ENCODE measurements around the gene SLC43A1. TPM values are rescaled to one million over a fixed set of nuclear protein-coding genes. Genes with fewer than 3 reads are reported as not detected.

The SLC43A1 gene
- total RNA-seq, 1 experiment from 2014 or later, result 27.1 TPM

- no peak overlapping the region for H3K4me3 Mint-ChIP-seq
- DNase-seq (ENCODE audit: low spot score) (no peak), ATAC-seq (no peak)
- H3K27me3 Mint-ChIP-seq (ENCODE audit: low read depth), result no peaks in the 10 kb centered on the region
- TF ChIP-seq SMAD3 (CRISPR knock-in tag; IDR thresholded peaks at IDR 0.05; ENCODE audit: borderline replicate concordance) (no peak), ATF1 (CRISPR knock-in tag; IDR thresholded peaks at IDR 0.05) (no peak), GTF2I (CRISPR knock-in tag; conservative IDR thresholded peaks at IDR 0.05) (no peak), TP53 (CRISPR knock-in tag; IDR thresholded peaks at IDR 0.05) (no peak), CBFB (CRISPR knock-in tag; IDR thresholded peaks at IDR 0.05; ENCODE audit: low read depth) (no peak), NFYB (CRISPR knock-in tag; conservative IDR thresholded peaks at IDR 0.05; ENCODE audit: low read depth) (no peak), EMX1 (CRISPR knock-in tag; IDR thresholded peaks at IDR 0.05) (no peak), NFATC4 (CRISPR knock-in tag; IDR thresholded peaks at IDR 0.05) (no peak), ERG (CRISPR knock-in tag; IDR thresholded peaks at IDR 0.05) (no peak), TCF7 (CRISPR knock-in tag; IDR thresholded peaks at IDR 0.05; ENCODE audit: low read depth) (no peak), ZNF416 (CRISPR knock-in tag; IDR thresholded peaks at IDR 0.05) (no peak), FOXJ3 (CRISPR knock-in tag; IDR thresholded peaks at IDR 0.05; ENCODE audit: borderline replicate concordance) (no peak), IRF2 (CRISPR knock-in tag; IDR thresholded peaks at IDR 0.05; ENCODE audit: borderline replicate concordance, low read depth) (no peak)
- TF ChIP-seq, protein P1, sequence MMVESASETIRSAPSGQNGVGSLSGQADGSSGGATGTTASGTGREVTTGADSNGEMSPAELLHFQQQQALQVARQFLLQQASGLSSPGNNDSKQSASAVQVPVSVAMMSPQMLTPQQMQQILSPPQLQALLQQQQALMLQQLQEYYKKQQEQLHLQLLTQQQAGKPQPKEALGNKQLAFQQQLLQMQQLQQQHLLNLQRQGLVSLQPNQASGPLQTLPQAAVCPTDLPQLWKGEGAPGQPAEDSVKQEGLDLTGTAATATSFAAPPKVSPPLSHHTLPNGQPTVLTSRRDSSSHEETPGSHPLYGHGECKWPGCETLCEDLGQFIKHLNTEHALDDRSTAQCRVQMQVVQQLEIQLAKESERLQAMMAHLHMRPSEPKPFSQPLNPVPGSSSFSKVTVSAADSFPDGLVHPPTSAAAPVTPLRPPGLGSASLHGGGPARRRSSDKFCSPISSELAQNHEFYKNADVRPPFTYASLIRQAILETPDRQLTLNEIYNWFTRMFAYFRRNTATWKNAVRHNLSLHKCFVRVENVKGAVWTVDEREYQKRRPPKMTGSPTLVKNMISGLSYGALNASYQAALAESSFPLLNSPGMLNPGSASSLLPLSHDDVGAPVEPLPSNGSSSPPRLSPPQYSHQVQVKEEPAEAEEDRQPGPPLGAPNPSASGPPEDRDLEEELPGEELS (CRISPR knock-in tag; IDR thresholded peaks at IDR 0.05), result no peak
- TF ChIP-seq, protein P2, sequence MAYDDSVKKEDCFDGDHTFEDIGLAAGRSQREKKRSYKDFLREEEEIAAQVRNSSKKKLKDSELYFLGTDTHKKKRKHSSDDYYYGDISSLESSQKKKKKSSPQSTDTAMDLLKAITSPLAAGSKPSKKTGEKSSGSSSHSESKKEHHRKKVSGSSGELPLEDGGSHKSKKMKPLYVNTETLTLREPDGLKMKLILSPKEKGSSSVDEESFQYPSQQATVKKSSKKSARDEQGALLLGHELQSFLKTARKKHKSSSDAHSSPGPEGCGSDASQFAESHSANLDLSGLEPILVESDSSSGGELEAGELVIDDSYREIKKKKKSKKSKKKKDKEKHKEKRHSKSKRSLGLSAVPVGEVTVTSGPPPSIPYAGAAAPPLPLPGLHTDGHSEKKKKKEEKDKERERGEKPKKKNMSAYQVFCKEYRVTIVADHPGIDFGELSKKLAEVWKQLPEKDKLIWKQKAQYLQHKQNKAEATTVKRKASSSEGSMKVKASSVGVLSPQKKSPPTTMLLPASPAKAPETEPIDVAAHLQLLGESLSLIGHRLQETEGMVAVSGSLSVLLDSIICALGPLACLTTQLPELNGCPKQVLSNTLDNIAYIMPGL (CRISPR knock-in tag; IDR thresholded peaks at IDR 0.05), result no peak
- TF ChIP-seq, protein P3, sequence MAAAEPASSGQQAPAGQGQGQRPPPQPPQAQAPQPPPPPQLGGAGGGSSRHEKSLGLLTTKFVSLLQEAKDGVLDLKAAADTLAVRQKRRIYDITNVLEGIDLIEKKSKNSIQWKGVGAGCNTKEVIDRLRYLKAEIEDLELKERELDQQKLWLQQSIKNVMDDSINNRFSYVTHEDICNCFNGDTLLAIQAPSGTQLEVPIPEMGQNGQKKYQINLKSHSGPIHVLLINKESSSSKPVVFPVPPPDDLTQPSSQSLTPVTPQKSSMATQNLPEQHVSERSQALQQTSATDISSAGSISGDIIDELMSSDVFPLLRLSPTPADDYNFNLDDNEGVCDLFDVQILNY (CRISPR knock-in tag; IDR thresholded peaks at IDR 0.05), result no peak
- H3K36me3 Mint-ChIP-seq, result peaks cover 23% of the 10 kb centered on the region
- peaks cover 3% of the 10 kb centered on the region for H3K4me1 Mint-ChIP-seq
- no peak overlapping the region for H3K27ac Mint-ChIP-seq
- POLR2A ChIA-PET, result no interaction called here
- no peaks in the 10 kb centered on the region for H3K9me3 Mint-ChIP-seq
- CTCF ChIA-PET, result interaction anchor here (0.8 to 0.9 kb wide), 2 partner anchors 57 to 94 kb away, joined by 3 to 4 read pairs; no protein-coding TSS in a partner anchor
Measured at GRCh38 chr11:57549983-57550382, 34.5 kb upstream of the SLC43A1 start.

DNA sequence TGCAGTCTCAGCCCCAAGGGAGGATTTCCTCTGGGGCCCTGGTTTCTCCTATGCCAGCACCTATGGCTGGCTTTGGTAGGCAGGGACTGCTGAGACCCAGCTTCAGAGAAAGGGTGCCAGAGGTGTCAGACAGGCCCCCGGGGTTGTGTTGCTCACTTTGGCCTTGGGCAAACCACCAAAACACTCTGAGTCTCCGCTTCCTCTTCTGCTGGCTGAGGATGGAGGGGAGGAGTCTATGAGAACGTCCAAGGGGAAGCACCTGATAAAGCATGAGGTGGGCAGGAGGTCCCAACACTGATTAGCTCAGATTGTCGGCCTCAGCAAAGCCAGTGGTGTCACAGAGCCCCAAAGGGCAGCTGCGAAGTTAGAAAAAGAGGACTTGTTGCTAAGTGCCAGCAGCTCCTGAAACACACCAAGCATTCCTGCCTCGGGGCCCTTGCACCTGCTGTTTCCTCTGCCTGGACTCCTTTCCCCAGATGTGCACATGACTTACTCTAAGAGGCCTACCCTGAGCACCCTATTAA lies 32.4 kb upstream of the SLC43A1 start:
- Mint-ChIP-seq H3K36me3 (peaks cover 14% of the 10 kb centered on the region), H3K9me3 (no peaks in the 10 kb centered on the region), H3K4me3 (no peak overlapping the region), H3K4me1 (peaks cover 14% of the 10 kb centered on the region), H3K27me3 (ENCODE audit: low read depth) (no peaks in the 10 kb centered on the region; the same call in 1 of the 2 replicates), H3K27ac (no peak overlapping the region)
- ATAC-seq (no peak), DNase-seq (ENCODE audit: low spot score) (no peak)
- ChIA-PET POLR2A (interaction anchor here (1.3 to 1.7 kb wide), 2 partner anchors 20 to 34 kb away, joined by 4 to 5 read pairs; partner anchors contain the start of gene UBE2L6), CTCF (interaction anchor here (0.6 to 1.8 kb wide), 14 partner anchors 8 to 202 kb away, joined by 3 to 12 read pairs (median 4); partner anchors contain the start of gene UBE2L6)
- TF ChIP-seq CREM (CRISPR knock-in tag; IDR thresholded peaks at IDR 0.05) (no peak), MAX (CRISPR knock-in tag; IDR thresholded peaks at IDR 0.05) (no peak), CTCF (IDR thresholded peaks at IDR 0.05) (no peak), ZNF138 (CRISPR knock-in tag; conservative IDR thresholded peaks at IDR 0.05) (no peak), JAZF1 (CRISPR knock-in tag; IDR thresholded peaks at IDR 0.05) (no peak)
